ENCODE results near the gene ANKRD39.
"Not testable (repeated sequence)": the region's sequence is repeated elsewhere in the genome, so short reads cannot be mapped to it uniquely, and the experiment has no call there.

Gene ANKRD39

GRCh38 chr2:96808176-96808837, 49.5 kb downstream of the ANKRD39 start:
- no peak for DNase-seq (ENCODE audit: low read depth in 2 of 2)

- DNase-seq (ENCODE audit: low read depth in 2 of 2), result no peak
Measured at GRCh38 chr2:96807127-96807471, 50.7 kb downstream of the ANKRD39 start.

GRCh38 chr2:96806468-96807126, 51.2 kb downstream of the ANKRD39 start:
- no peak for DNase-seq (ENCODE audit: low read depth in 2 of 2)

- not testable (repeated sequence) for DNase-seq (ENCODE audit: low read depth in 2 of 2)
Measured at GRCh38 chr2:96805946-96806345, 51.9 kb downstream of the ANKRD39 start.

- DNase-seq (ENCODE audit: low read depth in 2 of 2), result no peak
Measured at GRCh38 chr2:96804986-96805385, 52.8 kb downstream of the ANKRD39 start.

GRCh38 chr2:96802721-96803120, 55.1 kb downstream of the ANKRD39 start:
- DNase-seq (ENCODE audit: low read depth in 2 of 2), result no peak

- DNase-seq (ENCODE audit: low read depth in 2 of 2), result no peak
Measured at GRCh38 chr2:96801786-96802595, 55.8 kb downstream of the ANKRD39 start.

GRCh38 chr2:96801005-96801785, 56.6 kb downstream of the ANKRD39 start:
- peak in 1 of 2 donors; percentile 49 for DNase-seq (ENCODE audit: low read depth in 2 of 2)

GRCh38 chr2:96800061-96801004, 57.5 kb downstream of the ANKRD39 start:
- no peak for DNase-seq (ENCODE audit: low read depth in 2 of 2)

GRCh38 chr2:96799623-96799935, 58.2 kb downstream of the ANKRD39 start:
- no peak for DNase-seq (ENCODE audit: low read depth in 2 of 2)

GRCh38 chr2:96798733-96799622, 58.8 kb downstream of the ANKRD39 start:
- DNase-seq (ENCODE audit: low read depth in 2 of 2), result no peak
